Stimulated activated CD4-positive, alpha-beta T cell treated with anti-CD3 and anti-CD28 coated beads, Interleukin-12 subunit alpha, Interleukin-12 subunit beta, amount 100 ng/mL, for 4 hours (primary cell): Measurements from ENCODE around the gene PRCP.
"Not testable (repeated sequence)": the region's sequence is repeated elsewhere in the genome, so short reads cannot be mapped to it uniquely, and the experiment has no call there.

Source experiments
- DNase-seq: peaks from one replicate; pipeline ENCODE4 v3.0.0-alpha.2; 2020

The PRCP gene

DNA sequence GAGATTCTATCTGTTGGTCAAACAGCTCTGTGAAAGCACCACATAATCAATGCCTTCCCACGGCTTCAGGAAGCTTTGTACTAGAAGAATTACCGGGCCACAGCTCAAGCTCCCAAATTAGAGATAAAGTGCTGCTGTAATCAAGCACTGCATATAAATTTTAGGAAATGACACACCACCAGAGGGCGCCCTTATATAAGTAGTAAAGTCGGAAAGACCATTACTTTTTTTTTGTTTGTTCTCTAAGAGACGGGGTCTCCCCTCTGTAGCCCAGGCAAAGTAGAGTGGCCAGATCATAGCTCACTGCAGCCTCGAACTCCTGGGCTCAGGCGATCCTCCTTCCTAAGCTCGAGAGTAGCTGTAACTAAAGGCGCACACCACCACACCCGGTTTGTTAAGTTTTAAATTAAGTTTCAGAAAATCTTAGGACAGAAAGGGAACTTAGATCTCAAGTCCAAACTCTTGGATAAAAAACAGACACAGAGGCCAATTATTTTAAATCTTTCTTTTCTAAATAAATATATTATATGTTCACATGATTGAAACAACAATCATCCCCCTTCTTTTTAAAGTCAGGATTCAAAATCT is 32.6 kb downstream of the PRCP start:
- DNase-seq = peak; percentile 67

DNA sequence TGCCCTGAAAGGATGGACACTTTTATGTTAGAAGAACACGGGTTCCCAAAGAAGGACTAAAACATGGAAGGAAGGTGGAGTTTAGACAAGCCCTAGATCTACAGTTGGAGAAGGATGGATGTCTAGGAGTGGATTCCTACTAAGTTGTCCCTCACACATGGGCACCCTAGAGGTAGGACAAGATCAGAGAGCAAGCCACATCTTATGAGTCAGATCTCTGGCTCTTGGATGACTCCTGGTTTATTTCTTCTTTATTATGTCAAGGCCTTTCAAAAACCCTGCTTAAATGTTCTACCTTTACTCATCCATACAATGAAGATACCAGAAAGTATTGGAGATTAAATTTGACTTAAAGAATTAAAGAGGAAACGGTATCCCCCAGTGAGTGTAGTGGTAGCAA is 34.4 kb downstream of the PRCP start:
- DNase-seq = no peak

DNA sequence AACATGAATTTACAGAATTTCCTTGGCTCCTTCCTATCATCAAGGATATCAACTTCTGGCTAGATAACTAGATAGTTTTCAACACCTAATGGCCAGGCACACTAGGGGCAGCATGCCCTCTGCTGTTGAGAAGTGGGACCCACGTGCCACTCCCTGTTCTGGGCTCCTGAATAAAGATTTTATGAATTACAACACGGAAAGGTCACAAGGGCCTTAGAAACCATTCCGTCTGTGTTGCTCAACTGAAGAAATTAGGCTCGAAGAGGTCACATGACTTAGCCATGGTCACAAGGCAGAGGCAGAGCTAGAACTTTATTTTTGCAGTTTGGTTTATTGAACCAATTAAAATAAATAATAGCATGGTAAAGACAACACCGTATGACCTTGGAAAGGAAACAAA is 36.0 kb downstream of the PRCP start:
- no peak for DNase-seq

DNA sequence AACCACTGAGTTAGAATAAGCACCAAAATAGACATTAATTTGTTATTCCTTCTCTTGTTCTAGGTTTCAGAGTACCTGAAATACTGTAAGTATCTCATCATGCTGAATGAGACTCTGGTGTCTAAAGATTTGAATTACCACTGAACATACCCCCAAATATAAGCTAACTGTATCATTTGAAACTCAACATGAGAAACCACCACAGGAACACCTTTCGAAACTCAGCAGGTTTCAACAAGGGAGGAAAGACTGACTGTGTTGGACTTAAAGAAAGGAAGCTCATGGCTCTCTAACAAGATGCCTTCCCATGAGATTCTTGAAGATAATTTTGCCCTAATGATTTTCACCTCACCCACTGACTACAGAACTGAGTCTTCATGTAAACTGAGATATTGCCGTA is 37.0 kb downstream of the PRCP start:
- no peak for DNase-seq

DNA sequence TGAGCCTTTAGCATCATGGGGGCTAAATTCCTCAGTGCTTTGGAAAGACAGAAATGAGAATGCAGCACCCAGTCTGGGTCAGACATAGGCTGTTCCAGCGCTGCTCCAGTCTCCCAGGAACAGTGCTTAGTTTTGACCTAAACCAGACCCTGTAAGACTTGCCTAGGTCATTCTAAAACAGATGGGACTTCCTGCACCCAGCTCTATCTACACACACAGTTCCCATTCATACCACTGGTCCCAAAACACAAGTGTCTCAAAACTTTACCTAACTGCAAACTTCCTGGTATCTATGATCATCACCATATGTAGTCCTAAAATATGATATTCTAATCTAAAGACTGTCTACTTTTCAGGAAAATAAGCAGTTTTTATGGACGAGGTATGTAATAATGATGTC is 37.9 kb downstream of the PRCP start:
- no peak for DNase-seq

DNA sequence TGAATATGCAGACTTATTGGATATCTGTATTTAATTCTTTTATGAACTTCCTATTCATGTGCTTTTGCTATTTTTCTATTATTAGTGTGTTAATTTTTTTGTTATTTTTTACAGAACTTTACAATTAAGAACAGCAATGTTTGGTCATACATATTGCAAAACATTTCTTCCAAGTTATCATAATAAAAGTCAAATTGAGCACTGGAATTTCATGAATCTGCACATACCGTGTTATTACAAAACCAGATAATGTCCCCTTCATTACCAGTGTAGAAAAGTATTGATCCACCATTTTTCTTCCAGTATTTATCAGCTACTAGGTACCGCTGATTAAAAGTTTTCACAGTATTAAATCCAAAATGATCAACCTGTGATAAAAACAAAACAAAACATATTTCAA is 40.5 kb downstream of the PRCP start:
- no peak for DNase-seq

DNA sequence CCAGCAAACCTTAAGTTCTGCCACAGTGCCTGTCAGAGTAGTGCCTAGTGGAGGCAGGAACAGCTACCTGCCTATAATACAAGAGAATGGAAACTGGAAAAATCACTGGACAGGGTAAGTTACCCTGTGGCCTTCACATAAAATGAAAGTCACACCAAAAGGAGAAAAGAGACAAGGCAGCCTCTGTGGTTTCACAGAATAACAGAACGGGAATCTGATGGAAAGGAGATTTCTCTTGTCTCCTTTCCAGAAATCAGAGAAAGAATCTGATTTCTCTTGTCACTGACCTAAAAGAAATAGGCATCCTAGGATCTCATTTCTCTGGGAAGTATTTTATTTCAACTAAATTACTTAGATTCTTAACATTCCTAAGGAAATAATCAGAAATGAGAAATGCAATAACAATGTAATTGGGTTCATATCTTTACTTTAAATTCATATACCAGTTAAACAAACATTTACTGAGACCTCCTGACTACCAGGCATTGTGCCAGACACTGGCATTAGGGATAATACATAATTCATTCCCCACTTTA is 41.6 kb downstream of the PRCP start:
- no peak for DNase-seq

DNA sequence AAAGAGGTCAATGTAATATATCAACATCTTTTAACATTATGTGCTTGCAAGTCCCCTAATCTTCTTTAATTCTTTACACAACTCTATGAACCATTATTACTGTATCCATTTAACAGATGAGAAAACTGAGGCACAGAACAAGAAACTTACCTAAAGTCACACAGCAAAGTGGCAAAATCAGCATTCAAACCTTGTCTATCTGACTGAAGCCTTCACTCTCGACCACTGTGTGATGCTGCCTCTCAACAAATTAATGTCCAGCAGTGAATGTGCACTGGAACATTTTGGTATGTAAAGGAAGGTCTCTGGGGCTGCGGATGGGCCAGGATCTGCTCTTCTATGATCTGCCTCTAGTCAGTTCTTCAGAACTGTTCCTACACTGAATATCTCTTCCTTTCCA is 42.1 kb downstream of the PRCP start:
- DNase-seq = no peak

DNA sequence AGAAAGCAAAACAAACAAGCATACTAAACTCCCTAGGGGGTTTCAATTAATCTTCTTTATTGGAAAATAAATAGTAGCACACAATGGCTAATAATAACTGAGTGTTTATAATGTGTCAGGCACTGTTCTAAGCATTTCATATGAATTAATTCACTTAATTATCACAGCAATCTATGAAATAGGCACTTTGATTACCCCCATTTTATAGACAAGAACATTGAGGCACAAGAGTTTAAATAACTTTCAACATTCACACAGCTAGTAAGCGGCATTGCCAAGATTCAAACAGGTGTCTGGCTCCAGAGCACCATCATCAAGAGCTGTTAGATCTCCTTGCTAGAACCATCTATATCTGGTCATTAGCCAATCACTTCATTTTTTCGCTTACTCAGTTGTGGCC is 43.1 kb downstream of the PRCP start:
- no peak for DNase-seq

DNA sequence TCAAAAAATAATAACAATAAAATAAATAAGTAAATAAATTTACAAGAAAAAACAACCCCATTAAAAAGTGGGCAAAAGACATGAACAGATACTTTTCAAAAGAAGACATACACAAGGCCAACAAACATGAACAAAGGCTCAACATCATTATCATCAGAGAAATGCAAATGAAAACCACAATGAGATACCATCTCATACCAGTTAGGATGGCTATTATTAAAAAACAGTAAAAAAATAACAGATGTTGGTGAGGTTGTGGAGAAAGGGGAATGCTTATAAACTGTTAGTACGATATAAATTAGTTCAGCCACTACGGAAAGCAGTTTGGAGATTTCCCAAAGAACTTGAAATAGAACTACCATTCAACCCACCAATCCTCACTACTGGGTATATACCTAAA is 44.6 kb downstream of the PRCP start:
- no peak for DNase-seq

DNA sequence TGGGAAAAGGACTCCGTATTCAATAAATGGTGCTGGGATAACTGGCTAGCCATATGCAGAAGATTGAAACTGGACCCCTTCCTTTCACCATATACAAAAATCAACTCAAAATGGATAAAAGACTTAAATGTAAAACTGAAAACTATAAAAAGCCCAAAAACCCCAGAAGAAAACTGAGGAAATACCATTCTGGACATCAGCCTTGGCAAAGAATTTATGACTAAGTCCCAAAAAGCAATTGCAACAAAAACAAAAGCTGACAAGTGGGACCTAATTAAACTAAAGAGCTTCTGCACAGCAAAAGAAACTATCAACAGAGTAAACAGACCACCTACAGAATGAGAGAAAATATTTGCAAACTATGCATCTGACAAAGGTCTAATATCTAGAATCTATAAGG is 45.3 kb downstream of the PRCP start:
- DNase-seq = not testable (repeated sequence)

DNA sequence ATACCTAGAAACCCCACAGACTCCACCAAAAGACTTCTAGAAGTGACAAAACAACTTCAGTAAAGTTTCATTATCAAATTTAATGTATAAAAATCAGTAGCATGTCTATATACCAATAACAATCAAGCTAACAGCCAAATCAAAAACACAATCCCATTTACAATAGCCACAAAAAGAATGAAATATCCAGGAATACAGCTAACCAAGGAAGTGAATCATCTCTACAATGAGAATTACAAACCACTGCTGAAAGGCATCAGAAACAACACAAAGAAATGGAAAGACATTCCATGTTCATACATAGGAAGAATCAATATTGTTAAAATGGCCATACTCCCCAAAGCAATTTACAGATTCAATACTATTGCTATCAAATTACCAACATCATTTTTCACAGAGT is 46.0 kb downstream of the PRCP start:
- no peak for DNase-seq

DNA sequence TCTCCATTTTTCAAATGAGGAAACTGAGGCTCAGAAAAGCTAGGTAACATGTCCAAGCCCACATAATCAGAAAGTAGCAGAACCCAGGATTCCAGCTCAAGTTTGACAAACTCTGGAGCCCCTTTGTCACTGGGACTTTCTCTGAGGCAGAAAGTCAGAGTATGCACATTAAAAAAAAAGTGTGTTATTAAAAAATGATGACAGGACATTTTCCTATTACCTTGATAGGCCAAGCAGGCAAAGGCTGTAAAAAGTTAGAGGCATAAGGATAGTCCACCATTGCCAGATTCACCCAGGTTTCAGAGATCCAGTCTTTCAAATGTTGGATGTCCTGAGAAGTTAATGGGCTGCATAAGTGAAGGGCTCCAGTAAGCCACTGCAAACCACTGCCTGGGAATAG is 51.4 kb downstream of the PRCP start:
- DNase-seq = no peak

DNA sequence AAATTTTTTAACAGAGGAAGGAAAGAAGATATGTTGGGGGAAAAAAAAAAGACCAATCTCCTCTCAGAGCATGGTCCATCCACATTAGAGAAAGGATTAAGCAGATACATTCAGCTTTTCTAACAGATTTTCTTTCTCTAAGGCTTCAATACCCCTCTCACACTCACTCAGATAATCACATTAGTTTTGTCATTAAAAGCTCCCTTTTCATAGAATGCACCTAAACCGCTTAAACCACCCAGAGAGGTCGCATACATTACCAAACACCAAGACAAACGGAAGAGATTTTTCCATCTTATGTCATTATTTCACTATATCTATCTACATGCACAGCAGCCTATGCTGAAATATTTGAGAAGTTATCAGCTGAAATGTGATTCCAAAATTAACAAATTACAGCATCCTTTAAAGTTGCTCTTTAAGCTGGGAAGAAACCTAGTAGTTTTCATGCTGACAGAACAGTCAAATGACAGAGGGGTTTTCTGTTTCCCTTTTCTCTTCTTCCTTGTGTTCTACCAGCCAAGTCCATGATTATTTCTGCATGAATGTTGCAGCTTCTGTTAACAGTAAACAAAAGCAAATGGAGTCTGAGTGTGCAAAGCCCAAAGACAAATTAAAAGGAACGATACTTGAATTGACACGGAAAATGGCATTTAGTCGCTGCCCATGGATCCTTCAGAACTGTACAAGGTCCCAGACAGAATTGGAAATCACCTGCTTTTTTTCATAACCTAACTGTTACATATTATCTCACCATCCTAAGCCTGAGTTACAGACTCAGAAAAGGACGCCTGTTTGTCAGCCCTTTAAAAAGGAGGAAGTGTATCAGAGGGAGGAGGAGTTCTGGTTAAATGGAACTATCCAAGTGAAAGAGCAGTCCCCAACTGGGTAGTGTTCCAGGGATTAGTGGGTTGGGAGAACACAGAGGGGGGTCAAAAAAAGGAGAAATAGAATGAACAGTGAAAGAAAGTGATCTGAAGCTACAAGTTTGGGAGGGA is 54.6 kb downstream of the PRCP start:
- no peak for DNase-seq

DNA sequence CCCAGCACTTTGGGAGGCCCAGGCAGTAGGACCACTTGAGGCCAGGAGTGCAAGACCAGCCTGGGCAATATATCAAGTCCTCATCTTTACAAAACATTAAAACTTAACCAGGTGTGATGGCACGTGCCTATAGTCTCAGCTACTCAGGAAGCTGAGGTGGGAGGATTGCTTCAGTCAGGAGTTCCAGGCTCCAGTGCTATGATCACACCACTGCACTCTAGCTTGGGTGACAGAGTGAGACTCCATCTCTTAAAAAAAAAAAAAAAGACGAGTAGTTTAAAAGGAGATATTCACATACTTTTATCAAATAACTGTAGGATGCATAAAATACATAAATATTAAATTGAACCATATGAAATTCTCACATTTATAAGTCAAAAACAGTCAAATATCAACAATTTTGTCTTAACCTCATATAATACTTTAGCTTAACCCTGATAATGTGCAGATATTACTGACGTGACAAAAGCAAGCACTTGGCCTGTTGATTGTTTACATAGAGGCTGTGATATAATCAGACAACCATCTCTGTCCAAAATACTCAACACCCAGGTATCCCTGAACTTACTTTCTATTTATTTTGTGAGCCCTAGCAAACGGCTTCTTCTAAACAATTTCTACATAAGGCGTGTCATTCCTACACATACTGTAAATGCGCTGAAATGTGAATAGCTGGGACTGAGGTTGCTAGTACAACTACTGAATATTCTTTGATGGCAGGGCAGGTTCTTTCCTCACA is 57.0 kb downstream of the PRCP start:
- DNase-seq = no peak

DNA sequence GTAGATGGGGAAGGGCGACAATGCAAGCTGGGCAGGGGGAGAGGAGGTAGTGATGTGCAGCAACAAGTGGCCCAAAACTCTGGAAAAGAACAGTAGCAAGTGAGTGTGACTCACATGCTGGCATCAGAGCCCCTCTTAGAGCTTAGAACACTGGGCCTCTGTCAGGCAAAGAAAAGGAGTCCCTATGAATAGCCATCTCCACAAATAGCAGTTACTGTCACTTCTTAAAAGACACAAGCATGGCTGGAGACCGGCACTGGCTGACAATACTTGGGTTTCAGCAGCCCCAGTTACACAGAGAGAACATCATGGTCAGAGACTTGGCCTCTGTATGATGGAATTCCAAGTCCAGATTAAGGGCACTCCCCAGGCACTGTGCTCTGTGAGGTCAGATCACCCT is 58.2 kb downstream of the PRCP start:
- no peak for DNase-seq

DNA sequence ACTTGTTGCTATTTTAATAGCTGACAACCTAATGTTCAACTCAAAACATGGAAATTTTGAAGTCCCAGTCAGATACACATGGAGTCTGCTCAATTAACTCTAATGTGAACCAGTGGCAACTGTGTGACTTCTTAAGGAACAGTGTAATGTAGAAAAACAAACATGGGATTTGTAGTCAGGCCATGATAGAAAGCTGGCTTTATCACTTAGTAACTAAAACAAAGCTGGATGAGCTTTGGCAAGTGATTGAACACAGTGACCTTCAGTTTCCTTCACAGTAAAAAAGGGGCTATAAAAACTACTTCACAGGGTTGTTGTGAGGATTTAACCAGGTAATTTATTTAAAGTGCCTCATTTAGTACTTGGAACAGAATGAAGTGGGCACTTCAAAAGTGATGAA is 62.6 kb downstream of the PRCP start:
- DNase-seq = no peak

DNA sequence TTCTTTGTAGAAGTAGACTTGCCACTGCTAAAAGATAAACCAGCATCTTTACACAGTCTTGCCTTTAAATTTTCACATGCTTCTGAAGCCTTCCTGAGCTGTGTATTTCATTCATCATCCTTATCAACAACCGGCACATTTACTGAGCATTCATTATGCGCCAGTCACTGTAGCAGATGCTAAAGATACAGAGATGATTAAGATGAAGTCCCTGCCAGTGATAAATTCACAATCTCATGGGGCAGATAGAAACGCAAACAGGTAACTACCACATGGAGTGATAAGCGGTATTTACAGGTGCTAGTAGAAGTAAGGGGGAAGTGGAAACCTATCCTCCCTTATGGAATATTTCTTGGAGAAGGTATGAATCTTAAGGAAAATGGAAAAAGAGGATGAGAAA is 67.2 kb downstream of the PRCP start:
- DNase-seq = no peak

DNA sequence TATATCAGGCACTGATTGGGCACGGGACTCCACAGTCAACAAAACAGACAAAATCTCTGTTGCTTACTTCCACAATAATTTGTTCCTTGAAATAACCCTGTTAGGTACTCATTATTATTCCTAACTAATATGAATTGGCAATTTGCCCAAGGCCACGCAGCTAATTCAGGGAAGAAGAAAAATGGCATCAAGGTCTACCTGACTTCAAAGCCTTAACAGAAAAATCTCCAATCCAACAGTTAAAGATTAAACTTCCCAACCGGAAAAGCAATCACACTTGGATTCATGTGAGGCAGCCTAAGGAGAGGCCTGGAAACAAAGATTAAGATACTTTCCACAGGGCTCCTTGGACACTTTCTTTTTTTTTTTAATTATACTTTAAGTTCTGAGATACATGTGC is 68.9 kb downstream of the PRCP start:
- DNase-seq = no peak

DNA sequence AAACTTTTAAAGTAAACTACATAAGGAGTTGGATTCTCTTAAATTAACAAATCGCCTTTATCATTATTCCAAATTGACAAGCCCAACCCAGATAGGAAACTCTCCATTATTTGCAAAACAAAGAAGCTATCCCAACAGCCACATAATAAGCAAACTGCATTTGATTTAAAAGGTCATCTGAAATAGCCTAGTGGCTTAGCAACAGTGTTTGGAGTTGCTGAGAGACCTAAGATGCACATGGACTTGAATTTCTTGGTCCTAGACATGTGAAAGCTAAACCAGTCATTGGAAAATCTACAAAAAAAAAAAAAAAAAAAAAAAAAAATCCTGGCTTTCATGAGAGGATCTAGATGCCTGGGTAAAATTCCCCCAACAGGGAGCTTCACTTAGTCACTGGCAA is 69.5 kb downstream of the PRCP start:
- DNase-seq = no peak

DNA sequence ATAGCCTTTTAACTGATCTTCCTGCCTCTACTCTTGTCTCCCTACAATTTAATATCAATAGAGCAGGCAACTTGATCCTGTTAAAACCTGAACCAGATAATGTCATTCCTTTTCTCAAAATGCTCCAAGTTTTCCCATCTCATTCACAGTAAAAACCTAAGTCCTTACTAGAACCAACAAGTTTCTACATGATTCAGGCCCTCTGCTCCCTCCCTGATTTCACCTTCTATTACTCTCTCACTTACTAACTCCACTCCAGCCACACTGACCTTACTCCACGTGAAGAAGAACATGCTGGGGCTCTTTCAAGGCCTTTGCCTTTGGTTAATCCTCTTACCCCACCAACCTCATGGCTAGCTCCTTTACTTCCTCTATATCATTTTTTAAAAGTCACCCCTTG is 71.1 kb downstream of the PRCP start:
- DNase-seq = no peak

DNA sequence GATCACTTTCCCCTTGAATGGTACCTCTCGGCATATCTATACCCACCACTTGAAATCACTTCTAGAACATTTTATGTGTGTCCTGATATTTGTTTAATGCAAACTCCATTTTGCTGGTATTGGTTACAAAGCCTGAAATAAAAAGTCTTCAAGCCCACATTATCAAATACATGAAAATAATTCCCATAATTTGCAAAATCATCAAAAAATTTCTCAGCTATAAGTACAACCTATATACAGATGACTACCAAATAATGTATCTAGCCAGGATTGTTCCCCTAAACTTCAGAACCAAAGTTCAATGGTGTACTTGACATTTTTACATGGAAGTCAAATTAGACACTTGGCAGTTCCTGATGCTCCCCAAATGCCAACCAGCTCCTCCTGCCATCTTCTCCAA is 71.8 kb downstream of the PRCP start:
- no peak for DNase-seq

DNA sequence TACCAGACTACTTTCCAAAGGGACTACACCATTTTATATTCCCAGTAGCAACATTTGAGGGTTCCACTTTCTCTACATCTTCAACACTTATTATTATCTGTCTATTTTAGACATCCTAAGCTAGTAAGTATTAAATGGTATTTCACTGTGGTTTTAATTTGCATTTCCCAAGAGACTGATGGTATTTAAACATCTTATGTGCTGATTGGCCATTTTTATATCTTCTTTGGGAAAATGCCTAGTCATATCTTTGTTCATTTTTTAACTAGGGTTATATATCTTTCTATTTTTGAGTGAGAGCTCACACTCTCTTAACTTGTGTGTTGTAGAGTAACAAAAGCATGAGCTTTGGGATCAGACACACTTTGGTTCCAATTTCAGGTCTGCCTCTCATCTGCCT is 73.7 kb downstream of the PRCP start:
- DNase-seq = no peak
